H1 (cell line): Measurements from ENCODE around the gene COX6A1. TPM values are rescaled to one million over a fixed set of nuclear protein-coding genes. Genes with fewer than 3 reads are reported as not detected.

Experiments
- CTCF ChIA-PET: fragments of 300-600 bp; sonication (Branson Sonifier 250); formaldehyde crosslinking; loops from one replicate; lab custom pipeline; 2021; ENCODE audit not compliant: partially characterized antibody; lab: Charles Lee
- POLR2A ChIA-PET: fragments of 300-600 bp; sonication (Branson Sonifier 250); formaldehyde crosslinking; loops from one replicate; lab custom pipeline; 2021; ENCODE audit warnings: inconsistent platforms; ENCODE audit not compliant: partially characterized antibody; lab: Charles Lee
- DNase-seq, 2 experiments: peaks; one replicate each; pipeline versions ENCODE4 v3.0.0 to v3.0.0-alpha.2; 2010 to 2022; ENCODE audit warnings: low spot score in 2 of 2, low read depth in 1 of 2, mixed read lengths in 1 of 2
- FAIRE-seq: peaks from 2 replicates; lab custom pipeline; 2011; peaks lifted over from hg19 to GRCh38; lab: Jason Lieb, UNC
- H2AFZ ChIP-seq: 2 replicates; pipeline ENCODE4 v1.8.1; 2012; ENCODE audit warnings: low read length, inconsistent platforms
- H2AK5ac ChIP-seq: 2 replicates; pipeline ENCODE4 v1.6.1; 2013; ENCODE audit warnings: low read depth, low read length
- H2BK120ac ChIP-seq: replicated peaks from 2 replicates; pipeline ENCODE3; 2013; ENCODE audit warnings: low read depth, low read length, inconsistent platforms
- H2BK12ac ChIP-seq: 2 replicates; pipeline ENCODE4 v1.6.1; 2013; ENCODE audit warnings: low read depth, low read length
- H2BK15ac ChIP-seq: 2 replicates; pipeline ENCODE4 v1.6.1; 2013; ENCODE audit warnings: low read length
- H2BK20ac ChIP-seq: 2 replicates; pipeline ENCODE4 v1.6.1; 2013; ENCODE audit warnings: low read length
- H2BK5ac ChIP-seq: 2 replicates; pipeline ENCODE4 v1.6.1; 2013; ENCODE audit warnings: low read depth, low read length
- H3K14ac ChIP-seq: 2 replicates; pipeline ENCODE4 v1.6.1; 2013; ENCODE audit warnings: inconsistent platforms; ENCODE audit not compliant: insufficient read length
- H3K18ac ChIP-seq: 2 replicates; pipeline ENCODE4 v1.6.1; 2013; ENCODE audit warnings: low read length; ENCODE audit errors: extremely low read depth
- H3K23ac ChIP-seq: 2 replicates; pipeline ENCODE4 v1.6.1; 2013; ENCODE audit warnings: inconsistent platforms; ENCODE audit not compliant: insufficient read length
- H3K23me2 ChIP-seq: 2 replicates; pipeline ENCODE4 v1.6.1; 2013; ENCODE audit warnings: low read depth, low read length
- H3K27ac ChIP-seq: 2 replicates; pipeline ENCODE4 v1.6.1; 2011; ENCODE audit warnings: low read depth, low read length, inconsistent platforms
- H3K27me3 ChIP-seq, 4 experiments: replicated peaks in 1 of 4; 1 replicate in 1 of 4; 2 replicates in 3 of 4; pipeline versions ENCODE4 v1.6.1 to v1.8.1; 2011 to 2013; ENCODE audit warnings: low read length in 3 of 4, mild to moderate bottlenecking in 3 of 4, inconsistent platforms in 2 of 4, mixed read lengths in 2 of 4, moderate library complexity in 1 of 4; ENCODE audit not compliant: control insufficient read depth in 3 of 4, insufficient read depth in 3 of 4; ENCODE audit errors: extremely low read depth in 1 of 4
- H3K36me3 ChIP-seq, 4 experiments: 2 replicates each; pipeline versions ENCODE4 v1.6.1 to v1.8.1; 2011 to 2013; ENCODE audit warnings: mild to moderate bottlenecking in 4 of 4, low read length in 3 of 4, moderate library complexity in 2 of 4, control low read depth in 1 of 4, inconsistent platforms in 1 of 4; ENCODE audit not compliant: insufficient read depth in 4 of 4, control insufficient read depth in 2 of 4
- H3K4ac ChIP-seq: replicated peaks from 2 replicates; pipeline ENCODE3; 2013; ENCODE audit warnings: low read length, low read depth, mixed read lengths, inconsistent platforms; ENCODE audit not compliant: insufficient read length
- H3K4me1 ChIP-seq, 4 experiments: replicated peaks in 1 of 4; 1 replicate in 1 of 4; 2 replicates in 3 of 4; pipeline versions ENCODE4 v1.6.1 to v1.8.1; 2011 to 2013; ENCODE audit warnings: low read length in 3 of 4, inconsistent platforms in 2 of 4, mixed read lengths in 1 of 4; ENCODE audit not compliant: insufficient read depth in 4 of 4, control insufficient read depth in 3 of 4
- H3K4me2 ChIP-seq, 2 experiments: 2 replicates each; pipeline versions ENCODE4 v1.6.1 to v1.8.1; 2011 to 2013; ENCODE audit warnings: low read depth in 2 of 2, low read length in 2 of 2, control low read depth in 1 of 2, inconsistent platforms in 1 of 2, mild to moderate bottlenecking in 1 of 2; ENCODE audit not compliant: insufficient read depth in 1 of 2
- H3K4me3 ChIP-seq, 4 experiments: fragments of 200-600, 300-600 bp in 1 of 4; sonication (generic), shearing (Covaris generic), sonication (Bioruptor Twin) in 1 of 4; 2 replicates each; pipeline versions ENCODE4 v1.5.1 to v1.8.1; 2011 to 2016; ENCODE audit warnings: low read length in 4 of 4, low read depth in 3 of 4, control low read depth in 2 of 4, inconsistent platforms in 2 of 4, mild to moderate bottlenecking in 2 of 4, mixed read lengths in 1 of 4, moderate library complexity in 1 of 4; ENCODE audit not compliant: insufficient read depth in 2 of 4; ENCODE audit errors: extremely low read depth in 1 of 4
- H3K56ac ChIP-seq: replicated peaks from 2 replicates; pipeline ENCODE3; 2013; ENCODE audit warnings: low read depth, mild to moderate bottlenecking, mixed read lengths, low read length, inconsistent platforms; ENCODE audit not compliant: insufficient read length
- H3K79me1 ChIP-seq: 2 replicates; pipeline ENCODE4 v1.6.1; 2013; ENCODE audit warnings: low read depth, low read length, control low read depth
- H3K79me2 ChIP-seq, 2 experiments: 2 replicates each; pipeline versions ENCODE4 v1.6.1 to v1.8.1; 2012 to 2013; ENCODE audit warnings: low read length in 2 of 2, mild to moderate bottlenecking in 2 of 2, inconsistent platforms in 1 of 2; ENCODE audit not compliant: insufficient read depth in 2 of 2, control insufficient read depth in 1 of 2
- H3K9ac ChIP-seq, 4 experiments: replicated peaks in 1 of 4; 1 replicate in 1 of 4; 2 replicates in 3 of 4; pipeline versions ENCODE4 v1.6.1 to v1.8.1; 2011 to 2013; ENCODE audit warnings: low read depth in 3 of 4, low read length in 3 of 4, control low read depth in 2 of 4, mild to moderate bottlenecking in 2 of 4, moderate library complexity in 2 of 4, inconsistent platforms in 1 of 4; ENCODE audit errors: extremely low read depth in 1 of 4
- H3K9me3 ChIP-seq, 2 experiments: 2 replicates each; pipeline versions ENCODE4 v1.6.1 to v1.8.1; 2012 to 2013; ENCODE audit warnings: mild to moderate bottlenecking in 2 of 2, moderate library complexity in 2 of 2, control low read depth in 1 of 2, inconsistent platforms in 1 of 2, low read depth in 1 of 2, low read length in 1 of 2, mixed read lengths in 1 of 2; ENCODE audit not compliant: insufficient read depth in 2 of 2
- H4K20me1 ChIP-seq, 2 experiments: replicated peaks in 1 of 2; 2 replicates each; pipeline versions ENCODE3 to v1.8.1; 2011 to 2013; ENCODE audit warnings: inconsistent platforms in 2 of 2, low read length in 2 of 2, mild to moderate bottlenecking in 1 of 2; ENCODE audit not compliant: insufficient read depth in 2 of 2, control insufficient read depth in 1 of 2
- H4K5ac ChIP-seq: 2 replicates; pipeline ENCODE4 v1.6.1; 2013; ENCODE audit warnings: low read length, low read depth, mixed read lengths, inconsistent platforms; ENCODE audit not compliant: insufficient read length
- H4K8ac ChIP-seq: 2 replicates; pipeline ENCODE4 v1.8.0; 2013; ENCODE audit warnings: mild to moderate bottlenecking, moderate library complexity, low read length, inconsistent platforms; ENCODE audit not compliant: insufficient read depth; ENCODE audit errors: extremely low read depth
- H4K91ac ChIP-seq: replicated peaks from 2 replicates; pipeline ENCODE3; 2013; ENCODE audit warnings: low read length, mixed read lengths, inconsistent platforms; ENCODE audit not compliant: insufficient read length
- ATF2 ChIP-seq: IDR thresholded peaks from 2 replicates; pipeline ENCODE4 v1.6.1; 2012; ENCODE audit warnings: low read length, inconsistent platforms
- CHD1 ChIP-seq: IDR thresholded peaks from 2 replicates; pipeline ENCODE4 v1.6.1; 2012; ENCODE audit warnings: low read depth, low read length, improper control_type of control experiment
- E2F6 ChIP-seq: IDR thresholded peaks from 2 replicates; pipeline ENCODE4 v1.6.1; 2012; ENCODE audit warnings: inconsistent platforms
- JUN ChIP-seq: IDR thresholded peaks from 2 replicates; pipeline ENCODE4 v1.6.1; 2011; ENCODE audit warnings: low read depth, mild to moderate bottlenecking, improper control_type of control experiment, low read length
- KDM1A ChIP-seq: fragments of 200-600, 300-600 bp; sonication (generic); IDR thresholded peaks from 2 replicates; pipeline ENCODE4 v1.7.1; 2016; ENCODE audit warnings: mild to moderate bottlenecking, low read length, borderline replicate concordance
- MAX ChIP-seq: IDR thresholded peaks from 2 replicates; pipeline ENCODE4 v1.6.1; 2012; ENCODE audit warnings: inconsistent platforms
- NANOG ChIP-seq: IDR thresholded peaks from 2 replicates; pipeline ENCODE4 v1.6.1; 2011; ENCODE audit warnings: low read length, low read depth, mild to moderate bottlenecking, inconsistent platforms; ENCODE audit not compliant: insufficient read depth, poor library complexity, severe bottlenecking
- RAD21 ChIP-seq, 2 experiments: IDR thresholded peaks in 1 of 2; conservative IDR thresholded peaks in 1 of 2; 2 replicates each; pipeline ENCODE4 v1.6.1; 2011; ENCODE audit warnings: low read depth in 2 of 2, low read length in 2 of 2, improper control_type of control experiment in 1 of 2, inconsistent platforms in 1 of 2, mild to moderate bottlenecking in 1 of 2, moderate library complexity in 1 of 2
- RFX5 ChIP-seq: IDR thresholded peaks from 2 replicates; pipeline ENCODE4 v1.6.1; 2011; ENCODE audit warnings: low read depth, low read length, improper control_type of control experiment, borderline replicate concordance
- TAF1 ChIP-seq: IDR thresholded peaks from 2 replicates; pipeline ENCODE4 v1.6.1; 2011; ENCODE audit warnings: mild to moderate bottlenecking, low read depth, low read length
- WGBS, 2 experiments: shearing (Covaris generic) in 1 of 2; methylation state at CpG; one replicate each; pipeline versions ENCODE4 v1.1.6 to v1.1.7; 2013 to 2015; ENCODE audit warnings: low lambda C conversion rate in 2 of 2, mixed read lengths in 2 of 2, inconsistent platforms in 1 of 2, low coverage in 1 of 2, missing lambda C conversion rate in 1 of 2; ENCODE audit not compliant: insufficient replicate concordance in 2 of 2, insufficient coverage in 1 of 2, insufficient read length in 1 of 2; ENCODE audit errors: extremely low coverage in 1 of 2, missing lambda C conversion rate in 1 of 2; 5-methylcytosine and 5-hydroxymethylcytosine counted together
- polyA plus RNA-seq, 7 experiments: library from polyadenylated mRNA; depleted of rRNA in 3 of 7; stranded (reverse) in 5 of 7; unstranded in 2 of 7; fragments of >200 nt in 5 of 7; fragments of 200-250 nt in 2 of 7; gene quantifications; 1 replicate in 5 of 7; 2 replicates in 1 of 7; 4 replicates in 1 of 7; pipeline versions ENCODE4 v1.2.1 to v1.2.3, GENCODE V29; 2011 to 2013; ENCODE audit warnings: missing spikeins in 2 of 7, mixed read lengths in 2 of 7
- total RNA-seq: library from RNA; stranded (reverse); fragmentation: NEBNext Ultra II Directional; extraction: Animal tissue kit (Norgen Biotek cat#: 25700); gene quantifications from 2 replicates; pipeline ENCODE4 v1.2.1, GENCODE V29; 2021

COX6A1 gene
- total and polyA plus RNA-seq, 2 of the 8 experiments (the other 6 are each of a cell fraction or from before 2014, with no cell fraction given): 437 to 2,792 TPM

- H3K79me1 ChIP-seq: no peaks in the 10 kb centered on the region; the same call in 1 of the 2 replicates
- H3K9me3 ChIP-seq: no peaks in the 10 kb centered on the region
- H3K18ac ChIP-seq: no peak overlapping the region
- H3K79me2 ChIP-seq: peaks cover 0 to 13% of the 10 kb centered on the region in 2 experiments; a peak in 1 of 4 replicates
- H2AK5ac ChIP-seq: no peak overlapping the region
- H2BK5ac ChIP-seq: no peak overlapping the region
- no peak overlapping the region for H3K14ac ChIP-seq
- H2BK12ac ChIP-seq: no peak overlapping the region
- FAIRE-seq: peak; percentile 13
- peaks cover 4% of the 10 kb centered on the region in 2 experiments for H4K20me1 ChIP-seq
- H3K4me1 ChIP-seq: no peaks in the 10 kb centered on the region; a peak in 1 of 7 replicates
- ChIA-PET CTCF (interaction anchor here (0.9 to 11.4 kb wide), 9 partner anchors 10 to 119 kb away, joined by 3 to 152 read pairs (median 5); partner anchors contain the start of gene SRSF9), POLR2A (interaction anchor here (0.9 to 19.6 kb wide), 7 partner anchors 11 to 129 kb away, joined by 3 to 365 read pairs (median 4); partner anchors contain the start of gene SRSF9)
- WGBS, 2 experiments: 64% methylated on average over 4 of the region's 4 CpGs; no CpG with 5 or more reads in 1 of the 2 experiments
- H4K91ac ChIP-seq: no peak overlapping the region
- DNase-seq: no peak
- H3K4me3 ChIP-seq: no peak overlapping the region
- H3K27me3 ChIP-seq: no peaks in the 10 kb centered on the region
- H3K36me3 ChIP-seq: peaks cover 10 to 63% (median 31%) of the 10 kb centered on the region in 4 experiments; a peak in 7 of 8 replicates
- H2BK120ac ChIP-seq: no peak overlapping the region
- H2BK15ac ChIP-seq: no peak overlapping the region
- no peak overlapping the region for H2BK20ac ChIP-seq
- no peak overlapping the region for H3K23ac ChIP-seq
- no peak overlapping the region for H4K8ac ChIP-seq
- no peak overlapping the region for H3K56ac ChIP-seq
- H2AFZ ChIP-seq: no peak overlapping the region
- H4K5ac ChIP-seq: no peak overlapping the region
- no peak overlapping the region for H3K4ac ChIP-seq
- no peaks in the 10 kb centered on the region for H3K23me2 ChIP-seq
- H3K4me2 ChIP-seq: no peak overlapping the region
- no peak overlapping the region for H3K9ac ChIP-seq
- no peak overlapping the region for H3K27ac ChIP-seq
- TF ChIP-seq E2F6 (no peak), NANOG (no peak), KDM1A (no peak), RAD21 (IDR thresholded peaks at IDR 0.05 in 1 of 2, conservative IDR thresholded peaks at IDR 0.05 in 1 of 2; ENCODE audit: low read depth in 2 of 2, low read length in 2 of 2) (peak; percentile 42 to 52), CHD1 (no peak), MAX (no peak), TAF1 (no peak), ATF2 (no peak), RFX5 (no peak), JUN (no peak)
Observed at GRCh38 chr12:120453977-120454376, 16.1 kb downstream of the COX6A1 start.
